SK-N-SH (cell line): ENCODE data around the gene RAD21L1.

Experiments
- EP300 ChIP-seq, 2 experiments: IDR thresholded peaks; 2 replicates each; pipeline versions ENCODE4 v1.4.0 to v1.6.1; 2012; ENCODE audit warnings: borderline replicate concordance in 1 of 2, low read depth in 1 of 2, low read length in 1 of 2
- FOXJ3 ChIP-seq: sonication (generic); formaldehyde crosslinking; IDR thresholded peaks from 2 replicates; pipeline ENCODE4 v1.5.1; 2020; ENCODE audit warnings: mild to moderate bottlenecking, missing genetic modification reagents
- POLR2AphosphoS5 ChIP-seq: IDR thresholded peaks from 2 replicates; pipeline ENCODE4 v1.6.1; 2012; ENCODE audit warnings: low read depth, low read length
- SMC3 ChIP-seq: IDR thresholded peaks from 2 replicates; pipeline ENCODE4 v1.6.1; 2012; ENCODE audit warnings: low read depth, low read length, improper control_type of control experiment
- TCF12 ChIP-seq: IDR thresholded peaks from 2 replicates; pipeline ENCODE4 v1.4.0; 2012
- TF ChIP-seq, protein P1 (sequence below): fragments of 200-600 bp; sonication (generic); IDR thresholded peaks from 2 replicates; pipeline ENCODE4 v1.6.1; 2017; ENCODE audit warnings: antibody characterized with exemption, mild to moderate bottlenecking, moderate library complexity
- TF ChIP-seq, protein P2 (sequence below): IDR thresholded peaks from 2 replicates; pipeline ENCODE4; 2012

DNA sequence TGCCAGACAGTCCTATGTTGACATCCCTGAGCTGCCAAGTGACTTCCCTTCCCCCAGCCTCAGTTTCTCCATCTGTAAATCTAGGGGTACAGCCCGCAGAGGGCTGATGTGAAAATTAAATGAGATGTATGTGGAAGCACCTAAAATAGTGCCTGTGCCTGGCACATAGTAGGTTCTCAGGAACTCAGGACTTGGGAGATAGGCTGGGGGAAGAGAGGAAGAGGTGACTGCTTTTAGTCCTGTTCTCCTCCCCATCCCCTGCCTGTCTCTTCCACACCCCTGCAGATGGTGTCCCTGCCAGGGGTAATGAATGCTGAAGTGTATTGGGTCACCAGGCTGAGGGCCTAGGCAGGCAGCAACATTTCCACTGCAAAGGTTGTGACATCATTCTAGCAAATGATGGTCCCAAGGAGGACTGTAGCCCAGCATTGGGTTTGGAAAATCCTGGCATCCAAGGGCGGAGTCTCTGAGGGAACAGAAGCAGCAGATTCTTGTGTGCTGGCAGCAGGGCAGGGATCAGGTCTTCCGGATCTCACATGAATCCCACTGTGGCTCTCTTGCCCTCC lies 42.0 kb downstream of the RAD21L1 start:
- TF ChIP-seq, protein P1, sequence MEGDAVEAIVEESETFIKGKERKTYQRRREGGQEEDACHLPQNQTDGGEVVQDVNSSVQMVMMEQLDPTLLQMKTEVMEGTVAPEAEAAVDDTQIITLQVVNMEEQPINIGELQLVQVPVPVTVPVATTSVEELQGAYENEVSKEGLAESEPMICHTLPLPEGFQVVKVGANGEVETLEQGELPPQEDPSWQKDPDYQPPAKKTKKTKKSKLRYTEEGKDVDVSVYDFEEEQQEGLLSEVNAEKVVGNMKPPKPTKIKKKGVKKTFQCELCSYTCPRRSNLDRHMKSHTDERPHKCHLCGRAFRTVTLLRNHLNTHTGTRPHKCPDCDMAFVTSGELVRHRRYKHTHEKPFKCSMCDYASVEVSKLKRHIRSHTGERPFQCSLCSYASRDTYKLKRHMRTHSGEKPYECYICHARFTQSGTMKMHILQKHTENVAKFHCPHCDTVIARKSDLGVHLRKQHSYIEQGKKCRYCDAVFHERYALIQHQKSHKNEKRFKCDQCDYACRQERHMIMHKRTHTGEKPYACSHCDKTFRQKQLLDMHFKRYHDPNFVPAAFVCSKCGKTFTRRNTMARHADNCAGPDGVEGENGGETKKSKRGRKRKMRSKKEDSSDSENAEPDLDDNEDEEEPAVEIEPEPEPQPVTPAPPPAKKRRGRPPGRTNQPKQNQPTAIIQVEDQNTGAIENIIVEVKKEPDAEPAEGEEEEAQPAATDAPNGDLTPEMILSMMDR, result no peak
- TF ChIP-seq FOXJ3 (CRISPR knock-in tag), result no peak
- TF ChIP-seq POLR2AphosphoS5, result no peak
- no peak for TF ChIP-seq SMC3
- TF ChIP-seq EP300 (IDR thresholded peaks at IDR 0.05; ENCODE audit: borderline replicate concordance in 1 of 2, low read depth in 1 of 2, low read length in 1 of 2), result no peak
- no peak for TF ChIP-seq TCF12
- TF ChIP-seq, protein P2, sequence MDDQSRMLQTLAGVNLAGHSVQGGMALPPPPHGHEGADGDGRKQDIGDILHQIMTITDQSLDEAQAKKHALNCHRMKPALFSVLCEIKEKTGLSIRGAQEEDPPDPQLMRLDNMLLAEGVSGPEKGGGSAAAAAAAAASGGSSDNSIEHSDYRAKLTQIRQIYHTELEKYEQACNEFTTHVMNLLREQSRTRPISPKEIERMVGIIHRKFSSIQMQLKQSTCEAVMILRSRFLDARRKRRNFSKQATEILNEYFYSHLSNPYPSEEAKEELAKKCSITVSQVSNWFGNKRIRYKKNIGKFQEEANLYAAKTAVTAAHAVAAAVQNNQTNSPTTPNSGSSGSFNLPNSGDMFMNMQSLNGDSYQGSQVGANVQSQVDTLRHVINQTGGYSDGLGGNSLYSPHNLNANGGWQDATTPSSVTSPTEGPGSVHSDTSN, result no peak
